ES-I3 (cell line): ENCODE results near the gene FN1.

Experiments
- H3K36me3 ChIP-seq: 2 replicates; pipeline ENCODE4 v1.6.1; 2013; ENCODE audit warnings: mild to moderate bottlenecking, low read length, control low read depth, moderate library complexity; ENCODE audit not compliant: insufficient read depth
- H3K4me1 ChIP-seq: 2 replicates; pipeline ENCODE4 v1.6.1; 2013; ENCODE audit warnings: mild to moderate bottlenecking, control low read depth, low read length; ENCODE audit not compliant: insufficient read depth
- H3K9ac ChIP-seq: 2 replicates; pipeline ENCODE4 v1.6.1; 2013; ENCODE audit warnings: low read depth, mild to moderate bottlenecking, low read length, moderate library complexity
- H3K9me3 ChIP-seq: 2 replicates; pipeline ENCODE4 v1.6.1; 2013; ENCODE audit warnings: mild to moderate bottlenecking, low read length, moderate library complexity; ENCODE audit not compliant: control insufficient read depth, insufficient read depth

The FN1 gene

DNA sequence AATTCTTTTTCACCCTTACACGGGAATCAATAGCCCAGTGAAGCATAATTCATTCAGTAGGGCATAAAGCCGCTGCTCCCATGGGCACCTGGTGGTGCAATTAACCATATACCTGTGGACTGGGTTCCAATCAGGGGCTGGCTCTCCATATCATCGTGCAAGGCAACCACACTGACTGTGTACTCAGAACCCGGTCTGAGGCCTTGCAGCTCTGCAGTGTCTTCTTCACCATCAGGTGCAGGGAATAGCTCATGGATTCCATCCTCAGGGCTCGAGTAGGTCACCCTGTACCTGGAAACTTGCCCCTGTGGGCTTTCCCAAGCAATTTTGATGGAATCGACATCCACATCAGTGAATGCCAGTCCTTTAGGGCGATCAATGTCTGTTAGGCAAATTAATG is 55.2 kb downstream of the FN1 start:
- H3K9me3 ChIP-seq: no peaks in the 10 kb centered on the region

DNA sequence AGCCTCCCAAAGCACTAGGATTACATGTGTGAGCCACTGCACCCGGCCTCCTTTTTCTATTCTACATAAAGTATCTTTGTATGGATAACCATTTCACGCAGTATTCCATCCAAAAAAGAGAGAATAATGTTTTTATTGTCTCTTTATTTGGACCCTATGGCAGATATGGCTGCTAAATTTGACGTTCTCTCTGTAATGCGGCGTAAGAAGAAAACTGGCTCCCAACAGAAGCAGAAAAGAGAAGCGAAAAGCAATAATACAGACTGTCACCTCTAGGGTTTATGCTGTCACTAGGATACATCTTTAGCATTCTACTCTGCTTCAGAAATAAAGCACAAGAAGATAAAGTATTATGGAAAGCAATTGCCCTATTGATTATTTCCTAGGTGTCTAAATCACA is 55.9 kb downstream of the FN1 start:
- no peaks in the 10 kb centered on the region for H3K9me3 ChIP-seq
- peaks cover 18% of the 10 kb centered on the region for H3K36me3 ChIP-seq
- H3K9ac ChIP-seq: no peak overlapping the region
- no peaks in the 10 kb centered on the region for H3K4me1 ChIP-seq

More for the DNA sequence above, 55.2 kb downstream of the FN1 start:
- H3K4me1 ChIP-seq: no peaks in the 10 kb centered on the region
- peaks cover 15% of the 10 kb centered on the region for H3K36me3 ChIP-seq
- no peak overlapping the region for H3K9ac ChIP-seq

DNA sequence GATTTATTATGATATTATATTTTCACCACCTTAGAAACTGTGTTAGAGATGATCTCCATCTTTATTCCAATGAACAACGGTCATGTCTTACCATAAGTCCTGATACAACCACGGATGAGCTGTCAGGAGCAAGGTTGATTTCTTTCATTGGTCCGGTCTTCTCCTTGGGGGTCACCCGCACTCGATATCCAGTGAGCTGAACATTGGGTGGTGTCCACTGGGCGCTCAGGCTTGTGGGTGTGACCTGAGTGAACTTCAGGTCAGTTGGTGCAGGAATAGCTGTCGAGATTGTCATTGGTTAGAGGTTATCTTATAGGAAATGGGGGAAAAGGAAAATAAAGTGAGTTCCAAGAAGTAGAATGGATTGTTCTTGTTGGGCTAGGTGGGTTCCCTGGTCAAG is 56.8 kb downstream of the FN1 start:
- no peaks in the 10 kb centered on the region for H3K9me3 ChIP-seq
- no peak overlapping the region for H3K9ac ChIP-seq
- peaks cover 20% of the 10 kb centered on the region for H3K36me3 ChIP-seq
- H3K4me1 ChIP-seq: no peaks in the 10 kb centered on the region

DNA sequence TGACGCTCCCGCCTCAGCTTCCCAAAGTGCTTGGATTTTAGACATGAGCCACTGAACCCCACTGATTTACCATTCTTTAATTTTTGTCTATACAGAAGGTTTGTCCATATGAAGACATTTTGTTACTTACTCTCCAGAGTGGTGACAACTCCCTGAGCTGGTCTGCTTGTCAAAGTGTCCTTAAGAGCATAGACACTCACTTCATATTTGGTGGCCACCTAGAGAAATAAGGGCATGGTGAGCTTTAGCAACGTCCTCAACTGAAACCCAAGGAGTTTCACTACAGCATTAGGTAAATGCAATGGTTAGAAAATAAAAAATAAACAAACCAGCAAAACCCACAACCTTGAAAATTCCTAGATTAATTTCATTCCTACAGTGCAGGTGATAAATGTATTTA is 57.8 kb downstream of the FN1 start:
- no peaks in the 10 kb centered on the region for H3K9me3 ChIP-seq
- no peaks in the 10 kb centered on the region for H3K4me1 ChIP-seq
- H3K36me3 ChIP-seq: peaks cover 20% of the 10 kb centered on the region
- no peak overlapping the region for H3K9ac ChIP-seq

DNA sequence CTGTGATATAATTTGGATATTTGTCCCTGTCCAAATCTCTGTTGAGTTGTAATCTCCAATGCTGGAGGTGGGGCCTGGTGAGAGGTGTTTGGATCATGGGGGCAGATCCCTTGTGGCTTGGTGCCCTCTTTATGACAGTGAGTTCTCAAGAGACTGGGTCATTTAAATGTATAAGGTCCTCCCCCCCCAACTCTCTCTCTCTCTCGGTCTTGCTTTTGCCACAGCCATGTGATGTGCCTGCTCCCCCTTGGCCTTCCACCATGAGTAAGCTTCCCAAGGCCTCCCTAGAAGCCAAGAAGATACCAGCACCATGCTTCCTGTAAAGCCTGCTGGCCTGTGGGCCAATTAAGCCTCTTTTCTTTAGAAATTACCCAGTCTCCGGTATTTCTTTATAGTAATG is 58.6 kb downstream of the FN1 start:
- H3K4me1 ChIP-seq: no peaks in the 10 kb centered on the region
- H3K36me3 ChIP-seq: peaks cover 20% of the 10 kb centered on the region
- H3K9me3 ChIP-seq: no peaks in the 10 kb centered on the region
- no peak overlapping the region for H3K9ac ChIP-seq

DNA sequence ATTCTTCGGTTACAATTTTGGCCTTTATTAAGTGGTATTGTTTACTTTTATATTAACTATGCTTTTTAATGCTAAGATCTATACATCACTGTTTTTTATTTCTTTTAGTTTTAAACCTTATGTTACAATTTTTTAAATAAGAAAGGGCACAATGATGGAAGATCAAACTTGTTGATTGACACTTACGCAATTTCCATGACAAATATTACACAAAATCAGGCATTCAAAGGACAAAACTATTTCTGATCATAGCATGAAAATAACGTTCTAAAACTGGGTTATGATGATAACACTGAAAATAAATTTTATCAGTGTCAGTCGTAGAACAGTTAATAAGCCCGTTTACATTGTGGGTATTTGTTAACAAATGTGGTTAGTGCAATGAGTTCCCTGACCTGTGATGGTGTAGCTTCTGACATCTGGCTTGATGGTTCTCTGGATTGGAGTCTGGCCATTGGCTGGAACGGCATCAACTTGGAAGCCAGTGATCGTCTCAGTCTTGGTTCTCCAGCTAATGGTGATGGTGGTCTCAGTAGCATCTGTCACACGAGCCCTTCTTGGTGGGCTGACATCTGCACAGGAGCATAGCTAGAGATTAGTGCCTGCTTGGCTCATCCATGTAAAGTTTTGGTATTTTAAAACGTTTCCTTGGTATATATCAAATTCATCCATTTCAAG is 59.6 kb downstream of the FN1 start:
- H3K36me3 ChIP-seq: peaks cover 13% of the 10 kb centered on the region
- no peaks in the 10 kb centered on the region for H3K4me1 ChIP-seq
- no peaks in the 10 kb centered on the region for H3K9me3 ChIP-seq
- H3K9ac ChIP-seq: no peak overlapping the region

DNA sequence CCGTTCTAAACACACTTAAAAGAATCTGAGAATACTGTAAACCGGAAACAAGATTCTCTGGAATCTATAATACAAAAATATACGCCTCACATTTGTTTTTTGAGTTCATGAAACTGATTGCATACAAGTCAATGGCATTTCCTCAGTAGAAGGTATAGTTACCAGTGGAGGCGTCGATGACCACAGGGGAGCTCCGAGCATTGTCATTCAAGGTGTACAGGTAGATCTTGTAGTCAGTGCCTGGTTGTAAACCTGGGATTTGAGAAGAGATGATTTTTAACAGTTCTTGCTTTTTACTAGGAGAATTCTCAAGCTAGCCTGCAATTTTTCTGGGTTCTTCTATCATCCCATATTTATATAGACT is 60.4 kb downstream of the FN1 start:
- Histone ChIP-seq H3K36me3 (peaks cover 13% of the 10 kb centered on the region), H3K4me1 (no peaks in the 10 kb centered on the region), H3K9ac (no peak overlapping the region), H3K9me3 (no peaks in the 10 kb centered on the region)

DNA sequence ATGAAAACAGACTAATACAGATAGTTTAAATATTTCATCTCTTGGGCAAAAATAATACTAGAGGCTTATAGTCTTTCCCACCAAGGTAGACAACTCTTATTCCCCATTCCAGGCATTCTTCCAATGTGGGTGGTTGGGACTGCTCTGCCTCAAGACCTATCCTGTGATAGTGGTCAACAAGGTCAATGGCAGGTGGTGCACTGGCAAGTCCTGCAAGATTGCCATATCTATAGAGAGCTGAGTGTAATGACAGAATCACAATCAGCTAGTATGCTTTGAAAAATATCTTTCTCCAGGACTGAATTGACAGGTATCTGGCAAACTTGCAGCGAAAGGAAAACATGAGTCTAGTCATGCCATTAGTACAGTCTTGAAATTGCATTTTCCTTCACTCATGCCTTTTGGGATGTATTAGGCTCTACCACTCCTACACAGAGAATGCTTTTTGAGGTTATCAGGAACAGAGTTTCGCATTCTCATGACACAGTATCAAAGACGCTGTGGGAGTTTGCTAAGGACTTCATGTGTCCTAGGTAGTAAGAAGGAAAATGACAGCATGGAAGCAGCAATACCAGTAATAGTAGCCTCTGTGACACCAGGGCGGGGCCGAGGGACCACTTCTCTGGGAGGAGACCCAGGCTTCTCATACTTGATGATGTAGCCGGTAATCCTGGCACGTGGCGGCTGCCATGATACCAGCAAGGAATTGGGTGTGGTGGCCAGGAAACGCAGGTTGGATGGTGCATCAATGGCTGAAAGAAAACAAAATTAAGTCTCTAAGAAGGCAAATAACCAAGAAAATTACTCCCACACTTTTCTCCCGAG is 61.0 kb downstream of the FN1 start:
- Histone ChIP-seq H3K9me3 (no peaks in the 10 kb centered on the region), H3K36me3 (peaks cover 13% of the 10 kb centered on the region), H3K9ac (no peak overlapping the region), H3K4me1 (no peaks in the 10 kb centered on the region)

DNA sequence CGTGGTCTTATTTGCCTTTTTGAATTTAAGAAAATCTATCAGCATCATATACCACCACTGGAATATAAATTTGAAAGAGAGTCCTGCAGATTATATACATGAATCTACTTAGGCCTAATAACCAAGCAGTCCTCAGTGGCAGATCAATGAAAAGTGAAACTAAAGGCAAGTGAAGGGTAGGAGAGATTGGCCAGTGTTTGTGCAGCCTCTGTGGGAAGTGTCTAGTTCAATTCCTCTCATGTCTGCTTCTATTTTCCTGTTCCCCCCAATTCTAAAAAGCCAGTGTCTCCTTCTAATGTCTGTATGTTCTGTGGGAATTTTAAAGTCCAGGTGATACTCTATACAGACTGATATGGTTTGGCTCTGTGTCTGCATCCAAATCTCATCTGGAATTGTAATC is 61.9 kb downstream of the FN1 start:
- Histone ChIP-seq H3K36me3 (peaks cover 12% of the 10 kb centered on the region), H3K9me3 (no peaks in the 10 kb centered on the region), H3K9ac (no peak overlapping the region), H3K4me1 (no peaks in the 10 kb centered on the region)

DNA sequence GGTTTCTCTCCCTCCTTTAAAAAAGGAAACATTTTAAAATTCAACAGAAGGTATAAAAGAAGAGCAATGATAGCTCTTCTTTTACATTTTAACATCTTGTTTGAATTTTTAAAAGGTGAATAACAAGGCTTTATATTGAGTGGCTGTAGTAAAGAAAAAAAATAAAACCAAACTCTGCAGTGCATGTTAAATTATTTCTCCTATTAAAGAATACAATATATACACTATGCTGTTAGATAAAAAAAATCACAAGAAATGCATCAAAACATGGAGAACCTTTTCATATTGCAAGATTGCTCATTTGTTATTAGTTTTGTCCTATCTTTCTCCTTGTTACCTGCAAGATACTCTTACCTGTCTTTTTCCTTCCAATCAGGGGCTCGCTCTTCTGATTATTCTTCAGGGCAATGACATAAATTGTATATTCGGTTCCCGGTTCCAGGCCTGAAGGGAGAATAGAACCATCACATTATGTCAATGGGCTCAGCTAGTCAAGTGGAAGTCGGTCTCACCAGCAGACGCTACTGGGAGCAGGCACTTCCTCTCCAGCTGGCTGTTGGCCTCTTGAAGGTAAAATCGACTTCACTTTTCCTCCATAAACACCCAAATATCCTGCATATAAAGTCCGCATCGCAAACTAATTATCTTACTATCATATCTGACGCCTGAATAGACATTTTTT is 62.8 kb downstream of the FN1 start:
- Histone ChIP-seq H3K9me3 (no peaks in the 10 kb centered on the region), H3K9ac (no peak overlapping the region), H3K36me3 (peaks cover 10% of the 10 kb centered on the region), H3K4me1 (no peaks in the 10 kb centered on the region)

DNA sequence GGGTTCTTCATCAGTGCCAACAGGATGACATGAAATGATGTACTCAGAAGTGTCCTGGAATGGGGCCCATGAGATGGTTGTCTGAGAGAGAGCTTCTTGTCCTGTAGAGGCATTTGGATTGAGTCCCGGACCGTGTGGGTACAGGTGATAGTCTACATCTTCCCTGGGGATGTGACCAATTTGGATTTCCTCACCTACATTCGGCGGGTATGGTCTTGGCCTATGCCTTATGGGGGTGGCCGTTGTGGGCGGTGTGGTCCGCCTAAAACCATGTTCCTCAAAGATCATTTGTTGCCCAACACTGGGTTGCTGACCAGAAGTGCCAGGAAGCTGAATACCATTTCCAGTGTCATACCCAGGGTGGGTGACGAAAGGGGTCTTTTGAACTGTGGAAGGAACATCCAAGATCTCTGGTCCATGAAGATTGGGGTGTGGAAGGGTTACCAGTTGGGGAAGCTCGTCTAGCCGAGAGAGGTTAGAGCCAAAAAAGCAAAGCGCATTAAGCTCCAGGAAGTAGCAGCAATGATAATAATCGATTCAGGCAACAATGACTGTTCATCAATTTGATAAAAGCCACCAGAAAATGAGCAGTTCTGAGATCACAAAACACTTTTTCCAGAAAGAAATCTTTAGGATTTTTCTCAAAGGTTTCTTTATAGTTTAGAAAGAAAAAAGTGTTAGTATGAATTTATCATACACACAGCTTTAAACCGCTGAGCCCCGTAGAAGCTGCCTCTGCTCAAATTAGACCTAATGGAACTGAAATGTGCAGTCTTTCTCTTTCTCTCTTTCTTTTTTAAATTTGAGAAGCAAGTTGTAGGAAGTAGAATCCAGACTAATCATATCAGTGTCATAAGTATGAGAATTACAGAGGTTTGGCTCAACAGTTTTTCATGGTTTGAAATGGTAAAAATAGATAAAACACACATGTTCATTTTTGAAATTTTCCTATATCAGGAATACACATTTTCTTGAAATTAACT is 63.7 kb downstream of the FN1 start:
- peaks cover 10% of the 10 kb centered on the region for H3K36me3 ChIP-seq
- H3K4me1 ChIP-seq: no peaks in the 10 kb centered on the region
- H3K9ac ChIP-seq: no peak overlapping the region
- H3K9me3 ChIP-seq: no peaks in the 10 kb centered on the region

DNA sequence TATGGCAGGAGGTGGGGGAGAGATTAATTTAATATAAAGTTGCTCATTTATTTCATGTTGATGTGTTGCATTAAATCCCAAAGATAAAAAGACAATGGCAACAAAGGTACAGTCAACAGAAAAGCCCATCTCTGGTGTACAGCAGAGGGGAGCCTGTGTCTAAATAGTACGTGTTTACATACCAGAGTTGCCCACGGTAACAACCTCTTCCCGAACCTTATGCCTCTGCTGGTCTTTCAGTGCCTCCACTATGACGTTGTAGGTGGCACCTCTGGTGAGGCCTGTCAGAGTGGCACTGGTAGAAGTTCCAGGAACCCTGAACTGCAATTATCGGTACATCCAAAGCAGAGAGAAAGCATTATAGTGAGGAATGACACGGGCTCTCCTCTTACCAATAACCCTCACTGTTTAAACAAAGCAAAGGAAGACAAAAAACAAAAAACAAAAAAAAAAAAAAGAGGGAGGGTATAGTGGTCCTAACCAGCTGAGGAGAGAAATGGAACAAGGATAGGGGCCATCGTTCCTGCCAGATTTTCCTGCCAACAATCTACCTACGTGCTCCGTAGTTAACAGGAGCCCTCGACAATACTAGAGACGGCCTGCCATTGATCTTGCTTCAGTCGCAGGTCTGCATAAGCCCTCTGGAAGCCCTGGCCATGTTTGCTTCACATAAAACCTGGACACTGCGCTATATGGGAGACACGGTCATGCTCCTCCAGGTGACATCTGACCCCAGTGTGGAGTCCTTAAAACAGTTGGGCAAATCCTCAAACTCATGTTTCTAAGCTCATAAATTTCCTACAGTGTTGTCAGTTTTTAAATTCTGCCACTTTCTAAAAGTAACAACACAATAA is 65.5 kb downstream of the FN1 start:
- Histone ChIP-seq H3K36me3 (peaks cover 13% of the 10 kb centered on the region), H3K9ac (no peak overlapping the region), H3K9me3 (no peaks in the 10 kb centered on the region), H3K4me1 (no peaks in the 10 kb centered on the region)

DNA sequence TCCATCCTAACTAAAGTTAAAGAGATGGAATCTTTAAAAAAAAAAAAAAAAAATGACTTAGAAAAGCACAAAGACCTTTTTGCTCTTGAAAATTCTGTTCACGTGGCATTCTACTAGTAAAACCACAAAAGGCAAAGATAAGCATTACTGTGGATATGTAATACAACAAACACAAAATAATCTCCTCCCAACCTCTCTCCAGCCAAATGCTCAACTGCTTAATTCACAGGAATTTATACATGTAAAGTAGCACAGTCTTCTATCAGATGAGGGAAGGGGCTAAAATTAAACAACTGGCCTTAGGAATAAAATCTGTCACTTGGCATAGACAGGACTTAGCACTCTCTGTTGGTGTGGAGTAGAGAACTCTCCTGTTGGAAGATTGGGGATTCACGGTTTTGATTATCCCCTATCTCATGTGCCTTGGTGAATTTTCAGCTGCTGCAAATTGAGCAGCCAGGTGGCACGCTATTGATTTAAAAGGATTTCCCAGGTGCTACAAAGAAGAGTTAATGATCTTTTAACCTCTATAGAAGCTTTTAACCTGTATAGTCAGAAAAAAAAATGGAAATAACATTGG is 66.6 kb downstream of the FN1 start:
- no peaks in the 10 kb centered on the region for H3K9me3 ChIP-seq
- no peaks in the 10 kb centered on the region for H3K4me1 ChIP-seq
- peaks cover 9% of the 10 kb centered on the region for H3K36me3 ChIP-seq
- no peak overlapping the region for H3K9ac ChIP-seq
